ENCODE measurements around the gene OCEL1.

DNA sequence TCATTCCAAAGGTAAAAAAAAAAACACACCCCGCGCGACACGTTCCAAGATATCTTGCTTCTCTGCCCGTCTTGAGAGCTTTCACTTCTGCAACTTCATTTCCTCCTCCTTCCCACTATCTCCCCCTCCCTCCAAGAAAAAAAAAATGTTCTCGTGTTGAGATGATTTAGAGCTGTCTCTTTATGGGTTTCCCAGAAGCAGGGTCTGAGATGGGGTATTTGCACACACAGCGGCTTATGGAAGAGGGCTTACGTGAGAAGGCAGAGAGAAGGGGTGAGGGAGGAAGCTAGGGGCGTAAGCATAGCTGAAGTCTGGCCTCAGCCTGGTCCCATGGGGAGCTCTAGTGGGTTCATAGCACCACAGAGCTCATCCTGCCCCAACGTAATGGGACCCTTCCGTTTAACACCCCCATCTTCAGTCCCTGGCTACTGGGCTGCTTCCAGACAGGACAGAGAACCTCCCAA lies 42.1 kb upstream of the OCEL1 start:
- TF ChIP-seq NCOA1 (CRISPR knock-in tag; IDR thresholded peaks at IDR 0.05) (no peak), ZNF136 (CRISPR knock-in tag; IDR thresholded peaks at IDR 0.05; ENCODE audit: low read depth) (no peak), KAT7 (CRISPR knock-in tag; IDR thresholded peaks at IDR 0.05; ENCODE audit: borderline replicate concordance) (no peak), TCF7L2 (IDR thresholded peaks at IDR 0.05; ENCODE audit: low read depth, low read length) (no peak)
- TF ChIP-seq, protein P1, sequence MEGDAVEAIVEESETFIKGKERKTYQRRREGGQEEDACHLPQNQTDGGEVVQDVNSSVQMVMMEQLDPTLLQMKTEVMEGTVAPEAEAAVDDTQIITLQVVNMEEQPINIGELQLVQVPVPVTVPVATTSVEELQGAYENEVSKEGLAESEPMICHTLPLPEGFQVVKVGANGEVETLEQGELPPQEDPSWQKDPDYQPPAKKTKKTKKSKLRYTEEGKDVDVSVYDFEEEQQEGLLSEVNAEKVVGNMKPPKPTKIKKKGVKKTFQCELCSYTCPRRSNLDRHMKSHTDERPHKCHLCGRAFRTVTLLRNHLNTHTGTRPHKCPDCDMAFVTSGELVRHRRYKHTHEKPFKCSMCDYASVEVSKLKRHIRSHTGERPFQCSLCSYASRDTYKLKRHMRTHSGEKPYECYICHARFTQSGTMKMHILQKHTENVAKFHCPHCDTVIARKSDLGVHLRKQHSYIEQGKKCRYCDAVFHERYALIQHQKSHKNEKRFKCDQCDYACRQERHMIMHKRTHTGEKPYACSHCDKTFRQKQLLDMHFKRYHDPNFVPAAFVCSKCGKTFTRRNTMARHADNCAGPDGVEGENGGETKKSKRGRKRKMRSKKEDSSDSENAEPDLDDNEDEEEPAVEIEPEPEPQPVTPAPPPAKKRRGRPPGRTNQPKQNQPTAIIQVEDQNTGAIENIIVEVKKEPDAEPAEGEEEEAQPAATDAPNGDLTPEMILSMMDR (CRISPR knock-in tag; IDR thresholded peaks at IDR 0.05) = no peak
- TF ChIP-seq, protein P2, sequence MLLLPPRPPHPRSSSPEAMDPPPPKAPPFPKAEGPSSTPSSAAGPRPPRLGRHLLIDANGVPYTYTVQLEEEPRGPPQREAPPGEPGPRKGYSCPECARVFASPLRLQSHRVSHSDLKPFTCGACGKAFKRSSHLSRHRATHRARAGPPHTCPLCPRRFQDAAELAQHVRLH (CRISPR knock-in tag; IDR thresholded peaks at IDR 0.05; ENCODE audit: borderline replicate concordance, low read depth) = no peak
- TF ChIP-seq, protein P3, sequence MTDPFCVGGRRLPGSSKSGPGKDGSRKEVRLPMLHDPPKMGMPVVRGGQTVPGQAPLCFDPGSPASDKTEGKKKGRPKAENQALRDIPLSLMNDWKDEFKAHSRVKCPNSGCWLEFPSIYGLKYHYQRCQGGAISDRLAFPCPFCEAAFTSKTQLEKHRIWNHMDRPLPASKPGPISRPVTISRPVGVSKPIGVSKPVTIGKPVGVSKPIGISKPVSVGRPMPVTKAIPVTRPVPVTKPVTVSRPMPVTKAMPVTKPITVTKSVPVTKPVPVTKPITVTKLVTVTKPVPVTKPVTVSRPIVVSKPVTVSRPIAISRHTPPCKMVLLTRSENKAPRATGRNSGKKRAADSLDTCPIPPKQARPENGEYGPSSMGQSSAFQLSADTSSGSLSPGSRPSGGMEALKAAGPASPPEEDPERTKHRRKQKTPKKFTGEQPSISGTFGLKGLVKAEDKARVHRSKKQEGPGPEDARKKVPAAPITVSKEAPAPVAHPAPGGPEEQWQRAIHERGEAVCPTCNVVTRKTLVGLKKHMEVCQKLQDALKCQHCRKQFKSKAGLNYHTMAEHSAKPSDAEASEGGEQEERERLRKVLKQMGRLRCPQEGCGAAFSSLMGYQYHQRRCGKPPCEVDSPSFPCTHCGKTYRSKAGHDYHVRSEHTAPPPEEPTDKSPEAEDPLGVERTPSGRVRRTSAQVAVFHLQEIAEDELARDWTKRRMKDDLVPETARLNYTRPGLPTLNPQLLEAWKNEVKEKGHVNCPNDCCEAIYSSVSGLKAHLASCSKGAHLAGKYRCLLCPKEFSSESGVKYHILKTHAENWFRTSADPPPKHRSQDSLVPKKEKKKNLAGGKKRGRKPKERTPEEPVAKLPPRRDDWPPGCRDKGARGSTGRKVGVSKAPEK (CRISPR knock-in tag; IDR thresholded peaks at IDR 0.05; ENCODE audit: borderline replicate concordance) = no peak

All from HepG2 (cell line).